GM06990 (cell line): ENCODE results near the gene TOLLIP.

Experiments used
- DNase-seq: peaks from one replicate; pipeline ENCODE4 v3.0.0-alpha.2; 2011; ENCODE audit not compliant: insufficient read length; ENCODE audit errors: extremely low read depth
- H3K27me3 ChIP-seq: replicated peaks from 2 replicates; pipeline ENCODE4 v1.6.0; 2011; ENCODE audit warnings: low read length; ENCODE audit not compliant: control insufficient read depth, insufficient read depth
- H3K36me3 ChIP-seq: 2 replicates; pipeline ENCODE4 v1.5.1; 2011; ENCODE audit warnings: low read length; ENCODE audit not compliant: control insufficient read depth, insufficient read depth
- H3K4me3 ChIP-seq: replicated peaks from 2 replicates; pipeline ENCODE4 v1.5.1; 2011; ENCODE audit warnings: low read depth, mild to moderate bottlenecking, control low read depth, low read length
- CTCF ChIP-seq: IDR thresholded peaks from 2 replicates; pipeline ENCODE4 v1.5.1; 2011; ENCODE audit warnings: low read length, control low read depth, mild to moderate bottlenecking, inconsistent platforms; ENCODE audit not compliant: insufficient read depth, poor library complexity, severe bottlenecking

TOLLIP gene

GRCh38 chr11:1305501-1306056 is 3.9 kb downstream of the TOLLIP start:
- DNase-seq = no peak
- TF ChIP-seq CTCF = no peak
- Histone ChIP-seq H3K4me3 (no peak overlapping the region), H3K27me3 (no peaks in the 10 kb centered on the region), H3K36me3 (peaks cover 7% of the 10 kb centered on the region)

- Histone ChIP-seq H3K36me3 (peaks cover 9% of the 10 kb centered on the region), H3K27me3 (no peaks in the 10 kb centered on the region), H3K4me3 (no peak overlapping the region)
- TF ChIP-seq CTCF = no peak
- DNase-seq = no peak
These were observed 4.4 kb downstream of the TOLLIP start for GRCh38 chr11:1305063-1305495.

GRCh38 chr11:1304380-1304779 is 5.1 kb downstream of the TOLLIP start:
- no peak overlapping the region for H3K4me3 ChIP-seq
- DNase-seq = no peak
- H3K27me3 ChIP-seq = no peaks in the 10 kb centered on the region
- peaks cover 9% of the 10 kb centered on the region for H3K36me3 ChIP-seq
- TF ChIP-seq CTCF = no peak

GRCh38 chr11:1303973-1304372 is 5.5 kb downstream of the TOLLIP start:
- peaks cover 9% of the 10 kb centered on the region for H3K36me3 ChIP-seq
- TF ChIP-seq CTCF = no peak
- no peak overlapping the region for H3K4me3 ChIP-seq
- H3K27me3 ChIP-seq = no peaks in the 10 kb centered on the region
- no peak for DNase-seq

GRCh38 chr11:1303126-1303821 is 6.2 kb downstream of the TOLLIP start:
- no peak for DNase-seq
- Histone ChIP-seq H3K27me3 (no peaks in the 10 kb centered on the region), H3K36me3 (peaks cover 9% of the 10 kb centered on the region), H3K4me3 (no peak overlapping the region)
- no peak for TF ChIP-seq CTCF
